Glutamatergic neuron (in vitro differentiated cells): Measurements from ENCODE around the gene SMG5. TPM values are rescaled to one million over a fixed set of nuclear protein-coding genes. Genes with fewer than 3 reads are reported as not detected.

Experiments used
- DNase-seq: peaks from one replicate; pipeline ENCODE4 v3.0.0; 2022
- H3K27ac Mint-ChIP-seq: one replicate; pipeline ENCODE4 v1.8.0; 2020; ENCODE audit warnings: mild to moderate bottlenecking, mixed read lengths, inconsistent platforms; ENCODE audit not compliant: unreplicated experiment
- H3K27me3 Mint-ChIP-seq: one replicate; pipeline ENCODE4 v1.8.0; 2020; ENCODE audit warnings: mild to moderate bottlenecking, moderate library complexity, mixed read lengths, inconsistent platforms; ENCODE audit not compliant: unreplicated experiment
- H3K36me3 Mint-ChIP-seq: one replicate; pipeline ENCODE4 v1.8.0; 2020; ENCODE audit warnings: mild to moderate bottlenecking, mixed read lengths, inconsistent platforms; ENCODE audit not compliant: unreplicated experiment
- H3K4me1 Mint-ChIP-seq: one replicate; pipeline ENCODE4 v1.8.0; 2020; ENCODE audit warnings: mild to moderate bottlenecking, low read depth, mixed read lengths, inconsistent platforms; ENCODE audit not compliant: unreplicated experiment
- H3K4me3 Mint-ChIP-seq: one replicate; pipeline ENCODE4 v1.8.0; 2020; ENCODE audit warnings: mild to moderate bottlenecking, mixed read lengths, inconsistent platforms; ENCODE audit not compliant: unreplicated experiment
- H3K9me3 Mint-ChIP-seq: one replicate; pipeline ENCODE4 v1.8.0; 2020; ENCODE audit warnings: mild to moderate bottlenecking, moderate library complexity, mixed read lengths, inconsistent platforms; ENCODE audit not compliant: unreplicated experiment
- total RNA-seq: library from RNA; stranded (reverse); fragmentation: NEBNext Ultra II Directional; extraction: Animal tissue kit (Norgen Biotek cat#: 25700); gene quantifications from one replicate; pipeline ENCODE4 v1.2.1, GENCODE V29; 2021; ENCODE audit not compliant: unreplicated experiment
- TF ChIP-seq, protein P1 (sequence below): fragments of 200-600 bp; sonication (generic); IDR thresholded peaks from one replicate; pipeline ENCODE4 v1.5.0; 2021; ENCODE audit not compliant: partially characterized antibody, unreplicated experiment

The SMG5 gene
- total RNA-seq, 1 donor from 2014 or later, result 86.6 TPM

DNA sequence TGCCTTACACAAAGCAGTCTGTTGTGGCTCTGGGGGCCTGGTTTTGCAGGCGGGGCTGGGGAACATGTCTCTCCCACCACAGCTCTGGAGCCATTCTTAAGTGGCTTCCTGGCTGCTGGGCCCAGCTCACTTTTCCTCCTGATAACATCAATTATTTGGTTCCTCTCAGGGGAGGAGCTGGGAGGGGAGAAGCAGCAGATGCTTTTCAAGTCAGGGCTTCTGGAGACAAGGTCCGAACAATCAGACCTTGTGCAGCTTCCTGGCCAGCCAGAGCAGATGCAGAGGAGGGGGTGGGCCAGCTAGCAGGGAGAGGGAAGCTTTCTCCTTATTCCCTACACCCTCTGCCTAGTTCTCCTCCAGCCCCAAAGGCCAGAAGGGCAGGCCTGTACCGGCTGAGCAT lies 31.1 kb downstream of the SMG5 start:
- Mint-ChIP-seq H3K27ac (peak overlapping the region; percentile 91), H3K4me3 (peak overlapping the region; percentile 34), H3K4me1 (peaks cover 39% of the 10 kb centered on the region), H3K36me3 (no peaks in the 10 kb centered on the region), H3K9me3 (peaks cover 14% of the 10 kb centered on the region), H3K27me3 (peaks cover 9% of the 10 kb centered on the region)
- TF ChIP-seq, protein P1, sequence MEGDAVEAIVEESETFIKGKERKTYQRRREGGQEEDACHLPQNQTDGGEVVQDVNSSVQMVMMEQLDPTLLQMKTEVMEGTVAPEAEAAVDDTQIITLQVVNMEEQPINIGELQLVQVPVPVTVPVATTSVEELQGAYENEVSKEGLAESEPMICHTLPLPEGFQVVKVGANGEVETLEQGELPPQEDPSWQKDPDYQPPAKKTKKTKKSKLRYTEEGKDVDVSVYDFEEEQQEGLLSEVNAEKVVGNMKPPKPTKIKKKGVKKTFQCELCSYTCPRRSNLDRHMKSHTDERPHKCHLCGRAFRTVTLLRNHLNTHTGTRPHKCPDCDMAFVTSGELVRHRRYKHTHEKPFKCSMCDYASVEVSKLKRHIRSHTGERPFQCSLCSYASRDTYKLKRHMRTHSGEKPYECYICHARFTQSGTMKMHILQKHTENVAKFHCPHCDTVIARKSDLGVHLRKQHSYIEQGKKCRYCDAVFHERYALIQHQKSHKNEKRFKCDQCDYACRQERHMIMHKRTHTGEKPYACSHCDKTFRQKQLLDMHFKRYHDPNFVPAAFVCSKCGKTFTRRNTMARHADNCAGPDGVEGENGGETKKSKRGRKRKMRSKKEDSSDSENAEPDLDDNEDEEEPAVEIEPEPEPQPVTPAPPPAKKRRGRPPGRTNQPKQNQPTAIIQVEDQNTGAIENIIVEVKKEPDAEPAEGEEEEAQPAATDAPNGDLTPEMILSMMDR, result no peak
- DNase-seq, result peak; percentile 78

DNA sequence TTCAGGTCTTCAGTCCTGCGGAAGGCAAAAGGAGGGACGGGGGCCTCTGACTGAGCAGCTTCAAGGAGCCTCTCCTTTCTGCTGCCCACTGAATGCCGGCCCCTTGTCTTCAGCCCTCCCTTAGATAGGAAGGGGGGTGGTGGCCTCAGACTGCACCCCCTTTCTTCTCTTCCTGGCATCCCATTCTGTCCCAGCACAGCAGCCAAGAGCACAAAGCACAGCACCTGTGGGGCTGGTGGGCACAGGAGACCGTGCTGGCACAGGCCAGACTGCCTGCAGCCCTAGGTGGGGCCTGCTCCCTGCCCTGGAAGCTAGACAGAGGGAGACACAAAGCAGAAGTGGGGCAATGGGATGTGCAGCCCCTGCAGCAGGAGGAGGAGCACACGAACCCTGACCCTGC lies 33.0 kb downstream of the SMG5 start:
- Mint-ChIP-seq H3K4me3 (no peak overlapping the region), H3K27ac (peak overlapping the region; percentile 33), H3K9me3 (peaks cover 14% of the 10 kb centered on the region), H3K4me1 (peaks cover 39% of the 10 kb centered on the region), H3K27me3 (peaks cover 15% of the 10 kb centered on the region), H3K36me3 (no peaks in the 10 kb centered on the region)
- TF ChIP-seq, protein P1, result no peak
- no peak for DNase-seq

DNA sequence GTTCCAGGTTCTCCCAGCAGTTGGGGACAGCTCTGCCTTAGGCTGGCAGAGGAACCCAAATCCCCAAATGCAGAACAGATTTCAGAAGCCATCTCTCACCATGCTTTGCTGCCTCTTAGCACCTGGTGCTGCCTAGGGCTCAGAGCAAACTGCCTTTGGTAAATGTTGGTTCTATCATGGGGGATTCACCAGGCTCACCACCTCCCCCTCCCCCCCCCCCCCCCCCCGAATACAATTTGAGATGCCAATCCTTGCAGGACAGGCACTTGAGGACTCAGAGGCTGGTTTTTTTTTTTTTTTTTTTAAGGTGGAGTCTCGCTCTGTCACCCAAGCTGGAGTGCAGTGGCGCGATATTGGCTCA lies 34.3 kb downstream of the SMG5 start:
- TF ChIP-seq, protein P1, result no peak
- Mint-ChIP-seq H3K4me1 (peaks cover 30% of the 10 kb centered on the region), H3K9me3 (peaks cover 10% of the 10 kb centered on the region), H3K36me3 (no peaks in the 10 kb centered on the region), H3K27me3 (peaks cover 16% of the 10 kb centered on the region), H3K4me3 (no peak overlapping the region), H3K27ac (no peak overlapping the region)
- no peak for DNase-seq

DNA sequence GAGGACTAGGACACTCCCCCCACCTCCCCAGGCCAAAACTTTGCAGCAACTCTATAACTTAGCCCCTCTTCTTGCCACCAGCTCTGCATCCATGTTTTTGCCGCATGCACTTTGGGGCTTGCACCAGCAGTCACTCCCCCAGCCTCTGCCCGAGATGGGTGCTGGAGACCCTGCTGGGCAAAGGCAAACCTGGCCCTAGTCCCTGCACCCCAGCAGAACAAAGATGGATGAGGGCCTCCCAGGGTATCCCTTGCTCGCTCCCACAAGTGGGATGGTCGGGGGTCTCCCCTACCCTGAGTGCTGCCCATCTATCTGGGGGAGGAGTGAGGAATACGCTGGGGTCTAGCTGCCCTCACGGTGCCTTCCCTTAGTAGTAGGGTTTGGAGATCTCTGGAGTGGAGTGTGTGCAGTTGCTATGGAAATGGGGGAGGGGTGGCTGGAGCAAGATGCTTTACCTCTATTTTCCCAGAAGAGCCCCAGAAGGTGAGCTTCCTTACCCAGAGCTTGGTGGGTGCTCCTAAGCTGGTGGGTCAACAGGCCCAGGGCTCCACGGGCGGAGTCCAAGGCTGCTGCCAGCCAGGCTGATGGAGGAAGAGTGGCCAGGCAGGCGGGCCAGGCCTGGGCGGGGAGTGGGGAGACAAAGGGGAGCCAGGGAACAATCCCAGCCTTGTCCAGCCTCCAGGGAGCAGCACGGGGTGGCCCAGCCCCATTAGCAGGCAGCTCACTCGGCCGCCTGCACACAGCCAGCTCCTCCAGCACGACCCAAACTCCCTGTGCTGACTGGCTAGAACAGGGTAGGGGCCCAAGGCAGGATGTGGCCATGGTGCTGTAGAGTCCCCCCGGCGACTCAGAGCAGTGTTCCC lies 34.9 kb downstream of the SMG5 start, which contains the start of gene PAQR6:
Gene PAQR6 (minus strand): TSS at position 597 of the 863 bp plus-strand sequence. CDS start 1,325 bp downstream, outside the sequence.
- Mint-ChIP-seq H3K36me3 (no peaks in the 10 kb centered on the region), H3K27me3 (peaks cover 20% of the 10 kb centered on the region), H3K27ac (no peak within 1 kb of the TSS), H3K9me3 (peaks cover 10% of the 10 kb centered on the region), H3K4me1 (peaks cover 24% of the 10 kb centered on the region), H3K4me3 (no peak within 1 kb of the TSS)
- TF ChIP-seq, protein P1, result no peak
- peak; percentile 30 for DNase-seq

DNA sequence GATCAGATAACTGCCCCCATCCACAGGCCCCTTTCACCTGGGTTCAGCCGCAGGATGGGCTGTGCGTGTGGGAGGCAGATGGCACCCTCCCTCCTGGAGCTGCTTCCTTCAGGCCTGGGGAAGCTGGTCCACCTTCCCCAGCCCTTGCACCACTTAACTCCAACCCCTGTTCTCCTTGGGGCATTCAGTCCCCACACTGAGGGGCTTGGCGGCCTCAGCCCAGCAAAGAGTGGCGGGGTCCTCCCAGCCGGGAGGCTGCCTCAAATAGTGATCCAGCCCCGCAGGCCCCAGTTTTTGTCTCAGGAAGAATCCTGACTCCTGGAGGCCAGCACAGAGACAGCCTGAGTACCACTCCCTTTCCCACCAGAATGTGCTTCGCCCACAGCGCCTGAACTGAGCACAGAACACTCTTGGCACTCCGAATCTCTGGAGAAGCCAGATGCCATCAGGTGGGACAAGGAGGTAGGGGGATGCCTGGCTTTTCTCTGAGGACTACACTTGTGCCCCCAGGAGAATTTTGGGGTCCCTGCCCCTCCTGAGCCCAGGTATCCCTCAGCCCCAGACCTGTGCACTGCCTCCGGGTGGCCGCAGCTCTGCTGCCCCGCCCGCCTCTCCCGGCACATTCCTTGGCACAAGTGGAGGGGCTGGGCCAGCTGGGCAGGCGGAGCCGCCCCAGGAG lies 35.7 kb downstream of the SMG5 start:
- H3K36me3 Mint-ChIP-seq, result no peaks in the 10 kb centered on the region
- H3K4me3 Mint-ChIP-seq, result no peak overlapping the region
- no peak for DNase-seq
- peaks cover 19% of the 10 kb centered on the region for H3K27me3 Mint-ChIP-seq
- TF ChIP-seq, protein P1, result no peak
- H3K4me1 Mint-ChIP-seq, result peaks cover 17% of the 10 kb centered on the region
- no peak overlapping the region for H3K27ac Mint-ChIP-seq
- H3K9me3 Mint-ChIP-seq, result peaks cover 8% of the 10 kb centered on the region
